Suprapubic skin (tissue), 3 donors: ENCODE measurements around the gene ZNF462.

Experiments used
- CTCF ChIP-seq, 2 donors: fragments of 200-600 bp in 1 of 2; fragments of 450-650 bp in 1 of 2; sonication (generic) in 1 of 2; IDR thresholded peaks; one replicate each; pipeline ENCODE4 v1.5.1; 2016 to 2019; ENCODE audit warnings: antibody characterized with exemption in 2 of 2, mild to moderate bottlenecking in 1 of 2, moderate library complexity in 1 of 2
- EP300 ChIP-seq: sonication (generic); formaldehyde crosslinking; IDR thresholded peaks from one replicate; pipeline ENCODE4 v1.6.1; 2017; ENCODE audit warnings: antibody characterized with exemption
- POLR2A ChIP-seq, 2 donors: fragments of 450-650 bp; IDR thresholded peaks; one replicate each; pipeline ENCODE4 v1.6.1; 2017; ENCODE audit warnings: antibody characterized with exemption in 2 of 2, mild to moderate bottlenecking in 2 of 2, moderate library complexity in 2 of 2

- TF ChIP-seq CTCF (IDR thresholded peaks at IDR 0.05) = no peak
- no peak for TF ChIP-seq POLR2A (IDR thresholded peaks at IDR 0.05)
- no peak for TF ChIP-seq EP300
Measured at GRCh38 chr9:106896695-106897094, 33.7 kb downstream of the ZNF462 start.
